ENCODE data around the gene CCN5. TPM values are rescaled to one million over a fixed set of nuclear protein-coding genes. Genes with fewer than 3 reads are reported as not detected.

The CCN5 gene
- total RNA-seq, 1 donor from 2014 or later = 42.3 TPM

DNA sequence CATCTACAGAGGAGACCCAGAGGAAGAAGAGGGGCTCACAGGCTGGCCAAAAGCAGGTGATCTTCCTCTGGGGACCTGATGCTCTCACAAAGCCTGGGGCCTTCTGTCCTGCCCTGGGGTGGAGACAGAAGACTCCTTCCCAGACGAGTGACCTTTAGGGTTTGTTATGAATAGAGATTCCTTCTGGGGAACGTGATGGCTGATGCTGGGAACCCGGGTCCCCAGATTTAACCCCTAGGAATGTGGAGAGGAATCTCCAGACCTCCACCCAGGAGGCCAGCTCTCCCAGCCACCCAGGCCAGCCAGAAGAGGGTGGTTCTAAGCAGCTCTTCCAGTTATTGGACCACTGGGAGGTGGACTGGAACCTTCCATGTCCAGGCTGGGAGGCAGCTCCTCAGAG, 16.8 kb upstream of the CCN5 start:
- TF ChIP-seq, protein P1, sequence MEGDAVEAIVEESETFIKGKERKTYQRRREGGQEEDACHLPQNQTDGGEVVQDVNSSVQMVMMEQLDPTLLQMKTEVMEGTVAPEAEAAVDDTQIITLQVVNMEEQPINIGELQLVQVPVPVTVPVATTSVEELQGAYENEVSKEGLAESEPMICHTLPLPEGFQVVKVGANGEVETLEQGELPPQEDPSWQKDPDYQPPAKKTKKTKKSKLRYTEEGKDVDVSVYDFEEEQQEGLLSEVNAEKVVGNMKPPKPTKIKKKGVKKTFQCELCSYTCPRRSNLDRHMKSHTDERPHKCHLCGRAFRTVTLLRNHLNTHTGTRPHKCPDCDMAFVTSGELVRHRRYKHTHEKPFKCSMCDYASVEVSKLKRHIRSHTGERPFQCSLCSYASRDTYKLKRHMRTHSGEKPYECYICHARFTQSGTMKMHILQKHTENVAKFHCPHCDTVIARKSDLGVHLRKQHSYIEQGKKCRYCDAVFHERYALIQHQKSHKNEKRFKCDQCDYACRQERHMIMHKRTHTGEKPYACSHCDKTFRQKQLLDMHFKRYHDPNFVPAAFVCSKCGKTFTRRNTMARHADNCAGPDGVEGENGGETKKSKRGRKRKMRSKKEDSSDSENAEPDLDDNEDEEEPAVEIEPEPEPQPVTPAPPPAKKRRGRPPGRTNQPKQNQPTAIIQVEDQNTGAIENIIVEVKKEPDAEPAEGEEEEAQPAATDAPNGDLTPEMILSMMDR (IDR thresholded peaks at IDR 0.05) = no peak
- ATAC-seq (no peak), DNase-seq (no peak)
- H3K4me3 ChIP-seq = no peak overlapping the region
- no peaks in the 10 kb centered on the region for H3K27me3 ChIP-seq (ENCODE audit: low read depth)
- no peak overlapping the region for H3K27ac ChIP-seq
- H3K4me1 ChIP-seq = peaks cover 41% of the 10 kb centered on the region
- no peaks in the 10 kb centered on the region for H3K9me3 ChIP-seq
- intact Hi-C loops (cut with DNase I) = no loop called here
- no peaks in the 10 kb centered on the region for H3K36me3 ChIP-seq

DNA sequence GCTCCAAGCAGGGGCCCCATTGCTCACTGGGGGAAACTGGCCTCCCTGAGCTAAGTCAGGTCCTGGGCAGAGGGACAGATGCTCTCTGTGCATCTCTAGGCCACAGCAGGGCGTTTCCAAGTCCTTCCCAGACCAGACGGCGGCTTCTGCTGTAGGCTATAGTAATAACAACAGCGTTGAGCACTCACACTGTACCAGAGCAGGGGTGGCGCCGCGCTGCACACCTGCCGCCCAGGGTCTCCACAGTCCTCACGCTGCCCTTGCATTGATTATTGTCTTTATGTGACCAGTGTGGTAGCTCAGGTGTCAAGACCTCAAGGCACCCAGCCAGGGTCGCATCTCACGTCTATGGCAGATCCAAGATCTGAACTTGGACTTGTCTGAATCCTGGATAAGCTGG, 14.9 kb upstream of the CCN5 start:
- Histone ChIP-seq H3K36me3 (no peaks in the 10 kb centered on the region), H3K4me3 (no peak overlapping the region), H3K4me1 (peaks cover 45% of the 10 kb centered on the region), H3K27ac (no peak overlapping the region), H3K27me3 (ENCODE audit: low read depth) (no peaks in the 10 kb centered on the region), H3K9me3 (no peaks in the 10 kb centered on the region)
- TF ChIP-seq, protein P1 (IDR thresholded peaks at IDR 0.05) = no peak
- intact Hi-C loops (cut with DNase I) = no loop called here
- no peak for DNase-seq
- ATAC-seq = no peak

DNA sequence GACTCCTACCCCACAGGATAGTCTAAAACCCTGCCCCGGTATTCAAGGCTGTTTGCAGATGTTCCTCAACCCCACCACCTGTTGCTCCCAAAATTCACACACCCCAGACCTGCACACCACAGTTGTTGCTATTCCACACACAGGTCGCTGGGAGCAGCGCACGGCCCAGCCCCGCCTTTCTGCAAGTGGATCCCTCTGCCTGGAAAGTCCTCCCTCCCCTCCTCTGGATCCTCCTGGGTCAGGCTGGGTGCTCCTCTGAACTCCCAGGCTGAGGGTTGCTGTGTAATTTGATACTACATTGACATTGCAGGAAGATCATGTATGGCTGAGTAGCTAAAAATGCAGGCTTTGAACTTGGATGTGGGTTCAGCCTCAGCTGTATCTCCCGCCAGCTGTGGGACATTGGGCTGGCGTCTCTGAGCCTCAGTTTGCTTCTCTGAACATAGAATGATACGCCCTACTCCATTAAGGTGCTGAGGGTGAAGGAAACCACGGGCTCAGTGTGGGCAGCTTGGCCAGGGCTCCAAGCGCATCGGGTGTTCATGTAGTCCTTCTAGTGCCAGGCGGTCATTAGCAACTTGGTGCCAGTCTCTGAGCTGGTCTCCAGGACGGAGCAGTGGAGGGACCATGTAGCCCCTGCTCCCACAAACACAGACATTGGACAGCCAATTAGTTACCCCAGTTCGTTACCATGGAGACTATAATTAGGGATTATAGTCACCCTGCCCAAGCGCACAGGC, 13.9 kb upstream of the CCN5 start:
- no peak for DNase-seq
- TF ChIP-seq, protein P1 (IDR thresholded peaks at IDR 0.05) = no peak
- Histone ChIP-seq H3K36me3 (no peaks in the 10 kb centered on the region), H3K9me3 (no peaks in the 10 kb centered on the region), H3K4me1 (peaks cover 38% of the 10 kb centered on the region), H3K27ac (no peak overlapping the region), H3K27me3 (ENCODE audit: low read depth) (no peaks in the 10 kb centered on the region), H3K4me3 (no peak overlapping the region)
- intact Hi-C loops (cut with DNase I) = no loop called here
- ATAC-seq = no peak

DNA sequence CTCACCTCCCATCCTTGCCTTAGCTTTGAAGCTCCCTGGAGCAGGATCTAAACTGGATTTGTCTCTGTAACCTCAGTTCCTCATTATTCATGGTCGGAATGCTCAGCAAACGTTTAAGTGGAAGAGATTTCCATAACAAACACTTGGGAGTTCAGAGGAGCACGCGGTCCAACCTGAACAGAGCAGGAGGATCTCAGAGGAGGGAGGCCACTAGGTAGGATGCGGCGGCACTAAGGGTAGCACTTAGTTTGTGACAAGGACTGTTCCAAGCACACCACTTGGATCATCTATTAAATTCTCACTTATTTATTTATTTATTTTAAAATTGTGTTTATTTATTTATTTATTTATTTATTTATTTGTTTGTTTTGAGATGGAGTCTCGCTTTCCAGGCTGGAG, 13.3 kb upstream of the CCN5 start:
- intact Hi-C loops (cut with DNase I) = no loop called here
- no peak for ATAC-seq
- H3K36me3 ChIP-seq = no peaks in the 10 kb centered on the region
- H3K27ac ChIP-seq = no peak overlapping the region
- no peaks in the 10 kb centered on the region for H3K27me3 ChIP-seq (ENCODE audit: low read depth)
- TF ChIP-seq, protein P1 (IDR thresholded peaks at IDR 0.05) = no peak
- peaks cover 33% of the 10 kb centered on the region for H3K4me1 ChIP-seq
- no peak overlapping the region for H3K4me3 ChIP-seq
- no peak for DNase-seq
- H3K9me3 ChIP-seq = no peaks in the 10 kb centered on the region

DNA sequence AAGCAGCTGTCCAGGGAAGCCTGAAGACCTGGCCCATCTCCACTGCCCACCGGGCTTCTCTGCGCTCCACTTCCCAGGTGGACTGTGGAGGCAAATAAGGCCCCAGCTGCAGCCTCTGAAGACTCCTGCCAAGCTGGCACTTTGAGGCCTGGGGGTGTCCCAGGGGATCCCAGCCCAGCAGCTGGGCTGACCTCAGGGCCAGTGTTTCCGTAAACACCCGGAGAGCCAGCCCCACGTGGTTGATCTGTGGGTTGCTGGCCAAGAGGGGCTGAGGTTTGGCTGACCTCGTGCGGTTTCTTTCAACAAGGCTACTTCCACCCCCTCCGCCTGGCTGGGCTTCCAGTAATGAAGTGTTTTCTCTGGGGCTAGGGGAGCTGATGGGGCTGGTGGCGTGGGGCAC, 12.4 kb upstream of the CCN5 start:
- TF ChIP-seq, protein P1 (IDR thresholded peaks at IDR 0.05) = no peak
- peaks cover 33% of the 10 kb centered on the region for H3K4me1 ChIP-seq
- H3K9me3 ChIP-seq = no peaks in the 10 kb centered on the region
- DNase-seq = peak; percentile 73
- H3K36me3 ChIP-seq = no peaks in the 10 kb centered on the region
- no peak overlapping the region for H3K4me3 ChIP-seq
- no peaks in the 10 kb centered on the region for H3K27me3 ChIP-seq (ENCODE audit: low read depth)
- H3K27ac ChIP-seq = peak overlapping the region; percentile 25
- intact Hi-C loops (cut with DNase I) = no loop called here
- ATAC-seq = peak; percentile 72 to 84

Data from lower lobe of right lung (tissue), 2 donors.